Hematopoietic multipotent progenitor cell treated with erythropoietin and hydrocortisone succinate and interleukin-3 and kit ligand, for 8 days (in vitro differentiated cells): Measurements from ENCODE around the gene COL27A1.

ENCODE experiments used
- DNase-seq: peaks from one replicate; pipeline ENCODE4 v3.0.0-alpha.2; 2015

COL27A1 gene

GRCh38 chr9:114275246-114276004 is 120.1 kb downstream of the COL27A1 start:
- DNase-seq = no peak

DNA sequence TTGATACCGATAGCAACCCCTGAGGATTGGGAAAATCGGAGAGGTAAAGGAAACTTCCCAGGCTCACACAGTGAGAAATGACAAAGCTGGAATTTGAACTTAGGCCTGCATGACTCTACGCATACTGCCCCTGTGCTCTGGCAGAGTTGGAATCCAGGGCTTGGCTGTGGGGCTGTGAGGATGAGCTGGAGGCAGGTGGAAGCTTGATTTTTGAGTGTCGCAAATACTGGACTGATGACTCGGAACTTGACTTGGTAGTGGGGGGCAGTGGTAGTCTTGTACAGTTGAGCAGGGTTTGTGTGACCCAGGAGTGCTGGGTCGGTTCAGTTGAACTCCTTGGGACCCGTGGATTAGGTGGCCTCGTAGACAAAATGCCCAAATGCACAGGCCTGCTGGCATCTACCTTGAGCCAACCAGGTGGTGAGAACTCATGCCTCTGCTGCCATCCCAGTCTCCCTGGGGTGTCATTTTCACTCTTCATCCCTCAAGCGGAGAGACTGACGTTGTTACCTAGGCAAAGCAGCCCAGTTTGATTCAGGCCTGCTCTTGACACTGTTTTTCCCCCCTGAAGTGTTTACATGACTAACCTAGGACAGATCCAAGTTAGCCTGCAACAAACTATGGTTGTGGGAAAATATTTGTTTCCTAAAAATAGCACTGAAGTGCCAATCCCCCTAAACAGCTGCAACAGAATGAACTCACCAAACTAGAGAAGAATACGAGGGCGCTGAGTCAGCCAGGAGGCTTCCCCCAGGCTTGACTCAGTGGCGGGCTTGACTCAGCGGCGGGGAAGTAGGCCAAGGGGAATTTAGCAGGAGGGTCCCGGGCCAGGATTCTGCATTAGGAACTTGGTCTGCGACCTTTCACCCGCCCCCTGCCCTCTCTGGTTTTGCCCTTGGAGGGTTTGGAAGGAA is 121.8 kb downstream of the COL27A1 start:
- no peak for DNase-seq

GRCh38 chr9:114278356-114278755 is 123.0 kb downstream of the COL27A1 start:
- no peak for DNase-seq

DNA sequence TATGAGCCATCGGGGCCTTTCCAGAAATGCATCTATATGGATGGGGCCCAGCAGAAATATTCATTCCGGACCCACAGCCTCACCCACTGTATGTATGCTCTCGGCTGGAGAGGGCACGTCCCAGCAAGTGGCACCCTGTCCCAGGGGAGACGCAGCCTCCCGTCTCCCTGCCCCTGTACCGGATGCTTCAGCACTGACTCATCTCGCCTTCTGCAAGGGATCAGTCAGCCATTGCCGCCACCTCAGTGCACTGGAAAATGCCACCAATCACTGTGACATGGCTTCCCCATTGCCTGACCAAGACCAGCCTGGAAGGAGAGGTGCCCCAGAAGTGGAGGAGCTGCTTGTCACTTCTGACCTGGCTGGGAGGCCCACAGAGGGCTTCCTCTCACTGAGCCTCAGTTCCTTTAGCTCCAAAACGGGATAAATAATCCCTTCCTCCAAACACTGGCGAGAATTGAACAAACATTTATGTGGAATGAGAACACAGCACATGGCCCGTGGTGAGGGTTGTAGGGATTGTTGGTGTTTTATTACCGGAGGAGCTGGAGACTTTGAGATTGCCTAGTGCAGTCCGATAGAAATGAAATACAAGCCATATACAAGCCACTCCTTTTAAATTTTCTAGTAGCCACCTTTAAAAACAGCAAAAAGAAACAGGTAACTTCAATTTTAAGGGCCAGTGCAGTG is 123.7 kb downstream of the COL27A1 start:
- DNase-seq = no peak

DNA sequence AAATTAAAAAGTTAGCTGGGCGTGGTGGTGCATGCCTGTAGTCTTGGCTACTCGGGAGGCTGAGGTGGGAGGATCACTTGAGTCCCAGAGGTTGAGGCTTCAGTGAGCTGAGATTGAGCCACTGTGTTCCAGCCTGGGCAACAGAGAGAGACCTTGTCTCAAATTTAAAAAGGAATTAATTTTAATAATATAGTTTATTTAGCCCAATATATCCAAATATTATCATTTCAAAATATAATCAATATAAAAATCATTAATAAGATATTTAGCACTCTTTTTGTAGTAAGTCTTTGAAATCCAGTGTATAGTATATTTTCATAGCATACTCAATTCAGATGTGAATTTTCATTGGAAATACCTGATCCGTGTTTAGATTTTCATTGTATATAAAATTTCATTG is 124.4 kb downstream of the COL27A1 start:
- no peak for DNase-seq

DNA sequence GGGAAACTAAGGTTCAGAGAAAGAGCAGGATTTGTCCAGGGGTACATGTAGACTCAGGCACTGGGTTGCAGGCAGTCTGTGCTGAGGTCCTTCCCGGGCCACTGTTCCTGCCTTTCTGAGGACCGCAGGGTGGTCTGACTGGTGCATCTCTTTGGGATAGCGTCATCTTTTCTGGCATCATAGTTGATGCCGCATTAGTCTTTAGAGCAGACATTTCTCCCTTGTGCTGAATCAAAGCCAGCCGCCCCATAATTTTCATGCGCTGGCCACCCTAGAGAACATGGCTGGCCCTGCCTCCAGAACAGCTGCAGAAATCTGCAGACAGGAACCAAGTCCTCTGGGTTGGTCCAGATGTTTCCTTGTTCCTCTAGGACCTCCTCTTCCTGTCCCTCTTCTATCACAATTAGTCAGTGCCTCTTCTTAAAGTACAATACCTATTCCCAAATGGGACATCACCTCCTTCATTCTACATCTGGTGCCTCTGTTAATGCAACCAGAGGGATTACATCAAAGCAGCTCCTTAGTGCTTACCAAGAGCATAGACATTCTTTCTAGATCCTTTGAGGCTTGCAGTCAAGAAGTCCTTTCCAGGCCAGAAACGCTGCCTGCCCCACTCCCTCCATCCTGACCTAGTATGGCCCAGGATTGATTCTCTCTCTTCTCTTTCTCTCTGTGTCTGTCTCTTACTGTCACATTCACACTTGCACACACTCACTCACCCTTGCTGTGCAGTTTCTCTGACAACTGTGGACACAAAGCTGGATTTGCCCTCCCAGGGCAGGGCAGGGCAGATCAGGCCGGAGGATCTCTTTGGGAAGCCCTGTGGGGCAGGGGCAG is 125.5 kb downstream of the COL27A1 start:
- no peak for DNase-seq

DNA sequence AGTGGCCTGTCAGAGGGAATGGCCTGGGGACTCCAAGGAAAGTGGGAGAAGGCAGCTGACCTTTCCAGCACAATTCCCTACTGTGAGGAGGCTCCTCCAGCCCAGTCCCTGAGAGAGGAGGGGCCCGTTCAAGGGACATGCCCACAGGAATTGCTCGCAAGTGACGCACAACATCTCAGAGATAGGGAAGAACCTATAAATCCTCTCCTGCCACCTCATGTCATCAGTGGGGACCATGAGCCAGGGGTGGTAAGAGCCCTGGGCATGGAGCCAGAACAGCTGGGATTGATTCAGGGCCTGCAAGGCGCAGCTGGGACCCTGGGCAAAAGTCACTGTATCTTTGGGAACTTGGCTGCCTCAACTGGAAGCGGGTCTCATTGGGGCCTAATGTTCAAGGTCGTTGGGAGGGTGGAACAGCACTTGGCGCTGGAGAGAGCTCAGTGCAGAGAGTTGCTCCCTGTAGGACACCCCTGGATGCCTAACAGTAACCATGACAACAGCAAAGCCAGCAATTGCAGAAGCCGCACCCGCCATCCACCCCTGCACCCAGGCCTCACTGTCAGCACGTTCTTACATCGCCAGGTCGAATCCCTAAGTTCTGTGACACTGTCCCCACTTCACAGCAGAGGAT is 126.3 kb downstream of the COL27A1 start:
- no peak for DNase-seq

DNA sequence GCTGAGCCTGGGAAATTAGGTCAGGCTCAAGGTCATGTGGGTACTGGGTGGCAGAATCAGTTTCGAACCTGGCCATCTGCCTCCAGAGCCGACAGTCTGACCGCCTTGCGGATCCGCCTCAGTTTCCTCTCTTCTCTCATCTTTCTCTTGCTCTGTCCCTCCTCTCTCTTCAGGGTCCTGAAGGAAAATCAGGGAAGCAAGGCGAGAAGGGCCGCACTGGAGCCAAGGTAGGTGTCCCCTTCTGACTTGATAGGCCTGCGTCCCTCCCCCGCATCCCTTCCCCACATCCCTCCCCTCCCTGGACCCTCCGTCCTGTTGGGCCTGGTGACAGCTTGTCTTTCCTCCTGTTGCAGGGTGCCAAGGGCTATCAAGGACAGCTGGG is 126.8 kb downstream of the COL27A1 start:
- DNase-seq = no peak

- DNase-seq = no peak
Observed at GRCh38 chr9:114282507-114282906, 127.2 kb downstream of the COL27A1 start.

DNA sequence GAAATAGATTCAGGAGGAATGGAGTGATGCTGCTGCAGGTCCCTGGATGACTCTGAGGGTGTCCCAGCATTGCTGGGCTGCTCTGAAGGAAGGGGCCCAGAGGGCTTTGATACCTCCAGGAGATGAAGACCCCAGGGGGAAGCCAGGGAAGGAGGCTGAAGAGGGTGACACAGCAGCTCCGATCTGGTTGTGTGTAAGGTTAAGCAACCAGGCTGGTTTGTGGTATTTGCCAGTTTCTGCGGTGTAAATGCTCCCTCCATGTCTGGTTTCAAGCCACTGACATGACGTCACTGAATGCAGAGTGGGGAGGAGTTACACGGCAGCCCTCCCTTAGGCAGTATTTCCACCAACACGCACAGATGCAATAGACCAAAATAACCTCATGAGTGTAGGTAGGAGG is 127.6 kb downstream of the COL27A1 start:
- no peak for DNase-seq

DNA sequence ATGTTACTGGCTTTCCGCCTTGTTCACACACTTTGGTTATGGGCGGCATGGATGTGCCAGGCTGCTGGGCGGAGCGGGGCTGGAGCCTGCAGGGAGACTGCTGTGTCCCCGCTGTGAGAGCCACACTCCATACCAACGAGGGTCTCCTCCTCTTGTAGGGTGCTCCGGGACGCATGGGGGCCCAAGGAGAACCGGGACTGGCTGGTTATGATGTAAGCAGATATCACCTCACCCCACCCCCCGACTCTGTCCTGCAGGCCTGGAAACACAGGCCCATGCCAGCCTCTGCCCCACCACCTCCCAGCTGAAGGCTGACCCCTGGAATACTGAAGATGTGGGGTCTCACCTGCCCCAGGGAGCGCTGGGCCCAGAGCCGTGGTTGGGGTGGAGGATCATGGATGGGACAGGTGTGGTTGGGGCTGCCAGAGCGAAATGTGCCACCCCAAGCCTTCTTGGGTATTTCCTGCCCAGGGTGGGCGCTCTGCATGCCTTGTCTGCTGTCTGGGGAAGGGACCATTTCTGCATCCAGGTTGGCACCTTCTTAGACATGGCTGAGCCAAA is 128.3 kb downstream of the COL27A1 start:
- no peak for DNase-seq

- DNase-seq = no peak
Observed at GRCh38 chr9:114284316-114285060, 129.2 kb downstream of the COL27A1 start.

- DNase-seq = no peak
Observed at GRCh38 chr9:114285166-114285867, 130.0 kb downstream of the COL27A1 start.

GRCh38 chr9:114286146-114286679 is 130.9 kb downstream of the COL27A1 start:
- DNase-seq = no peak

DNA sequence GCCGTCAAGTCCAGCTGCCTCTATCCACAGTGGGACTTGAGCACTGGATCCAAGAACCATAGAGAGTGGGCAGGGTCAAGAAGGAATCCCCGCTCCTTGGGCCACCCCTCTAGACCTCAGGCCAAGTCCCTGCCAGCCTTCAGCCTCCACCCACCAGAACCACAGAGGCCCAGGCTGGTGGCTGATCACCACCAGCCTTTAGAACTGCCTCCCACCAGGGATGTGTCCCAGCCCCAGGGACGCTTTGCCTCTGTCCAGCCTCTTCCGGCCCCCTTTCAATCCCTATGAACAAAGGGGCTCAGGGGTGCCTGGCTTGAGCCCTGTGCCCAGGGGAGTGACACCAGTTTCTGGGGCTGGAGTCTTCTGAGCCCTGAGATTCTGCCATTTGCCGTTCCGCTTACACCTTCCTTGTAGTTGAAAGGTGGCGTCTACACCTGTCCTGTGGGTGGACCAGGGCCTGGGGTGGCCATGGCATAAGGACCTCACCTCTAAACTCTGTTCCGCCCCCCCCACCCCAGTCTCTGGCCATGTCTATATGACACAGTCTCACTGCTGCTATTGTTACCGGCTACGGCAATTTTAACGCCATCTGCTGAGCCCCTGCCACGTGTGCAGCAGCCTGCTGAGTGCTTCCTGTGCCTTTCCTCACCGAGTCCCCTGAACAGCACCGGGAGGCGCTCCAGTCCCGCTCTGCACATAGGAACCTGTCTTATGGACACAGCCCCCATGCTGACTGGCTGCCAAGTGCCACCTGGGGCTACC is 131.8 kb downstream of the COL27A1 start:
- DNase-seq = no peak

- no peak for DNase-seq
Observed at GRCh38 chr9:114287763-114288192, 132.4 kb downstream of the COL27A1 start.

DNA sequence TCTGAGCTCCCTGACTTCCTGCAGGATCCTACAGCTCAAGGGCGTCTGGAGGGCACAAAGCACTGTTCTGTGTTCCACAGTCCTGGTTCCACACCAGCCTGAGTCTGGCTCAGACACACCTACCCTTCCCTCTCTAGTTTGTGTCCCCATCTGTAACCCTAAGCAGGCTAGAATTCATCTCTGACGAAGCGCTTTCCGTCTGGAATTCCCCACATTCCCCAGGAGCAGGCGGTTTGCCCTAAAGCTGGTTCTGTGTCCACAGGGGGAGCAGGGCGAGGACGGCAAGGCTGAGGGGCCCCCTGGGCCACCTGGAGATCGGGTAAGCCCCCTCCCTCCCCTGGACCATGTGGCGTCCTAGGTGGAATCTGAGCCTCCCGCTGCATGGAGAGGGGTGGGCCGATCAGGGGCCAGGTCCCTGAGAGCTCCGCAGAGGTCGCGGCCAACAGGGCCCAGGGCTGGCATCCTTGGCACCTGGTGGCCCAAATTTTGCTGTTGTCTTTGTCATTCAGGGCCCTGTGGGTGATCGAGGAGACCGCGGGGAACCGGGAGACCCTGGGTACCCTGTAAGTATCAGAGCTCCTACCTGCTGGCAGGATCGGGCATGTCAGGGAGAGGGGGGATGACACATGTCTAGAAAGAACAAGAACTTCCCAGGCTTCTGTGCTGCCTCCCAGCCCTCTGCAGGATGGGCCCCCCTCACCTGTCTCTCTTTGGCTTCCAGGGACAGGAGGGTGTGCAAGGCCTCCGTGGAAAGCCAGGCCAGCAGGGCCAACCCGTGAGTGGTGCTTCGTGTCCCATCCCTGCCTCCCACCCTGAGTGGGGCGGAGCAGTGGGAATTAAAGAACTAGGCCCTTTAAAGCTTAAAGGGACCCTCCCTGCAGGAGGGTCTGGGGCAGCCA is 133.1 kb downstream of the COL27A1 start:
- DNase-seq = no peak

DNA sequence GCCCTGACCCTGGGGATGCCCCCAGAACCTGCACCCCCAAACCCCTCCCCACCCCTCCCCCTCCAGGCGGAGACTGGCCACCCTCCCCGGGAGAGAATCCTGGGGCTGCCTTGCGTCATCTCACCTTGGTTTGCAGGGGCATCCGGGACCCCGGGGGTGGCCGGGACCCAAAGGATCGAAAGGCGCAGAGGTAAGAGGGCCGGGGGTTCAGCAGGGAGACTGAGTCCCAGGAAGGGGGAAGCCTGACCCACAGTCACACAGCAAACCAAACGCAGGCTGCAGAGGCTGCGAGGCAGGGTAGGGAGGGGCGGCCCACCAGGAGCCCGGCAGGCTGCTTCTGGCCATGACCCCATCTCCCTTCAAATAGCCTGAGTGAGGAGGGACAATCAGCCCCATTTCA is 133.8 kb downstream of the COL27A1 start:
- DNase-seq = no peak
